Stimulated activated naive CD8-positive, alpha-beta T cell treated with anti-CD3 and anti-CD28 coated beads, Interleukin-15, amount 100 ng/mL, for 72 hours (primary cell): Measurements from ENCODE around the gene IL25.
"Not testable (repeated sequence)": the region's sequence is repeated elsewhere in the genome, so short reads cannot be mapped to it uniquely, and the experiment has no call there.

Experiments used
- ATAC-seq: fragments of 150-1000 bp; cut with Tn5 transposase; 2 replicates; pipeline ENCODE4 v1.10.0; 2021; ENCODE audit warnings: mild to moderate bottlenecking, moderate library complexity
- DNase-seq, 2 donors: peaks; one replicate each; pipeline ENCODE4 v3.0.0; 2021 to 2022
- H3K27ac Mint-ChIP-seq, 2 donors: one replicate each; pipeline ENCODE4 v1.8.0; 2022; ENCODE audit warnings: mild to moderate bottlenecking in 2 of 2, mixed read lengths in 2 of 2, moderate library complexity in 2 of 2
- H3K27me3 Mint-ChIP-seq: one replicate; pipeline ENCODE4 v1.8.0; 2022; ENCODE audit warnings: mixed read lengths
- H3K4me1 Mint-ChIP-seq: one replicate; pipeline ENCODE4 v1.8.0; 2022; ENCODE audit warnings: mild to moderate bottlenecking, mixed read lengths
- H3K4me3 Mint-ChIP-seq, 2 donors: one replicate each; pipeline ENCODE4 v1.8.0; 2022; ENCODE audit warnings: mild to moderate bottlenecking in 2 of 2, mixed read lengths in 2 of 2, moderate library complexity in 1 of 2
- H3K9me3 Mint-ChIP-seq, 2 donors: one replicate each; pipeline ENCODE4 v1.8.0; 2022; ENCODE audit warnings: mixed read lengths in 2 of 2

IL25 gene

DNA sequence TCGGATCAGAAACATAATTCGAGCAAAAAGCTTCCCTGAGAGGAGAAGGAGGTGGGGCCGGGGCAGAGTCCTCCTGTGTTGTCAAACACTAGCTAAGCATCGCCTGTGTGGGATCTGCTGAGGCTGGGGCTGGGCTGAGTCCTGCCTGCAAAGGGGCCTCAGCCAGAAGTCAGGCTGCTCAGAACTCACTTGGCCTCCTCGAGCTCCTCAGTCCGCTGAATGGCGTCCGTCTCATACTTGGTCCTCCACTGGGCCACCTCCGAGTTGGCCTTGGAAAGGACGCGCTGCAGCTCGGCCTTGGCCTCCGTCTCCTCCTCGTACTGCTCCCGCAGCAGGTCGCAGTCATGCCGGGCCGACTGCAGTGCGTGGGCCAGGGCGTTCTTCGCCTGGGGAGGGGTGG lies 45.4 kb downstream of the IL25 start:
- Mint-ChIP-seq H3K9me3 (no peaks in the 10 kb centered on the region), H3K27ac (peak overlapping the region in 1 of 2 donors; percentile 19), H3K4me1 (peaks cover 18% of the 10 kb centered on the region), H3K27me3 (peaks cover 8% of the 10 kb centered on the region), H3K4me3 (no peak overlapping the region)
- DNase-seq (no peak), ATAC-seq (no peak)

- not testable (repeated sequence) for H3K4me3 Mint-ChIP-seq, DNase-seq, H3K27me3 Mint-ChIP-seq, H3K9me3 Mint-ChIP-seq, ATAC-seq
- Mint-ChIP-seq H3K27ac (peak overlapping the region in 1 of 2 donors; percentile 72), H3K4me1 (peaks cover 18% of the 10 kb centered on the region)
Measured at GRCh38 chr14:23419646-23420045, 47.0 kb downstream of the IL25 start.

DNA sequence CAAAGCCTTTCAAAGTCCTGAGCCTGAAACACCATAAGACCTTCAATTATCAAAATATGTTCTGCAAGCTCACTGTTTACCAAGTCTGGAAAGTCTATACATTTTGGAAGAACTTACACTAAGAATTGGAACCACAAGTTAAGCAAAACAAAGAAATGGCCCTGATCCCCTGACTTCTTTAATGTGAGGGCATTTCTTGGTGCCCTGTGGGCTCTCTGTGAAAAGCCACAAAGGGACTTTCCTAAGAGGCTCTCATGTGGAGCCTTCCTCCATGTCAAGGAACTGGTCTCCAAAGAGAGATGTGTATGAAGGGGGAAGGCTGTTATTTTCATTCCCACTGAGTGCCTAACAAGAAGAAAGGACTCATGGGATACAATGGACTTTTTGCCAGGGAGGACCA lies 49.0 kb downstream of the IL25 start:
- peak overlapping the region; percentile 88 to 89 for H3K27ac Mint-ChIP-seq

DNA sequence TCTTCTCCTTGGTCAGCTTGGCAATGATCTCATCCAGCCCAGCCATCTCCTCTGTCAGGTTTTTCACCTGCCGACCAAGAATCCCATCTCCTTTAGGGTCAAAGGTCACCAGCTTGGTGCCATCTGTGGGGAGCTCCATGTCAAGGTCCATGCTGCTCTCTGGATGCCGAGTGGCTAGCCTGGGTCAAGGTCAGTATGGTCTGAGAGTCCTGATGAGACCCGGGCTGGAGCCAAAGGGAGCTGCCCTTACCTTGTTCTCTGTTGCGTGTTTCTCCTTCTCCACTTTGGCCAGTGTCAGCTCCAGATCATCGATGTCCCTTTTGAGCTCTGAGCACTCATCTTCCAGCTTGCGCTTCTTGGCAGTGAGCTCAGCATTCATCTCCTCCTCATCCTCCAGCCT lies 51.0 kb downstream of the IL25 start:
- DNase-seq, result no peak
- no peak overlapping the region for H3K4me3 Mint-ChIP-seq
- H3K9me3 Mint-ChIP-seq, result no peaks in the 10 kb centered on the region
- H3K4me1 Mint-ChIP-seq, result peaks cover 18% of the 10 kb centered on the region
- ATAC-seq, result no peak
- peaks cover 8% of the 10 kb centered on the region for H3K27me3 Mint-ChIP-seq
- peak overlapping the region in 1 of 2 donors; percentile 9 for H3K27ac Mint-ChIP-seq

More for the DNA sequence above, 49.0 kb downstream of the IL25 start:
- H3K4me3 Mint-ChIP-seq, result peak overlapping the region; percentile 25 to 66
- H3K4me1 Mint-ChIP-seq, result peaks cover 18% of the 10 kb centered on the region
- H3K9me3 Mint-ChIP-seq, result no peaks in the 10 kb centered on the region
- peak; percentile 97 for ATAC-seq
- peaks cover 8% of the 10 kb centered on the region for H3K27me3 Mint-ChIP-seq
- peak; percentile 40 to 68 for DNase-seq

DNA sequence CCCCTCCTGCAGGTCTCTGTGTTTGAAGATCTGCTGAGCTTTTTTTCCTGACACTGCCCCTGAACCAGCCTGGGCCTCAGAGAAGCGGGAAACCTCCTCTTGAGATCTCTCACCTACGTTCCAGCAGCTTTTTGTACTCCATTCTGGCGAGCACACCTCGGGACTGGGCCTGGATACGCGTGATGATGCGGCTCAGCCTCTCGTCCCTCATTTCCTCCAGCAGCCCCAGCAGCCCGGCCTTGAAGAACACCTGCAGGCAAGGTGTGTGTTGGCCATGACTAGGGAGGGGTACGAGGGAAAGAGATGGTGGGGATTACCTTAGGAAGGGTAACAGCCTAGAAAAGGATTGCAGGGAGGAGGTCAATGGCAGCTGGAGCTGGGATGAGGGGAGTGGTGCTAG lies 52.6 kb downstream of the IL25 start:
- no peak for DNase-seq
- Mint-ChIP-seq H3K27me3 (no peaks in the 10 kb centered on the region), H3K4me1 (peaks cover 18% of the 10 kb centered on the region), H3K27ac (no peak overlapping the region), H3K4me3 (no peak overlapping the region), H3K9me3 (no peaks in the 10 kb centered on the region)
- ATAC-seq, result no peak

- ATAC-seq, H3K27me3 Mint-ChIP-seq, H3K4me3 Mint-ChIP-seq, H3K9me3 Mint-ChIP-seq, DNase-seq, H3K27ac Mint-ChIP-seq: not testable (repeated sequence)
- H3K4me1 Mint-ChIP-seq, result peaks cover 16% of the 10 kb centered on the region
Measured at GRCh38 chr14:23425798-23426197, 53.2 kb downstream of the IL25 start.
